ENCODE results near the gene CACNA2D3. TPM values are rescaled to one million over a fixed set of nuclear protein-coding genes. Genes with fewer than 3 reads are reported as not detected.

CACNA2D3 gene
- total RNA-seq, 1 donor from 2014 or later = 0.70 TPM

GRCh38 chr3:54681706-54682105, 559.4 kb downstream of the CACNA2D3 start:
- Mint-ChIP-seq H3K27me3 (ENCODE audit: low read depth, unreplicated experiment) (no peaks in the 10 kb centered on the region), H3K27ac (ENCODE audit: unreplicated experiment) (no peak overlapping the region), H3K4me1 (ENCODE audit: low read depth, unreplicated experiment) (no peaks in the 10 kb centered on the region), H3K36me3 (ENCODE audit: low read depth, unreplicated experiment) (no peaks in the 10 kb centered on the region), H3K4me3 (ENCODE audit: unreplicated experiment) (no peak overlapping the region), H3K9me3 (ENCODE audit: unreplicated experiment) (peaks cover 4% of the 10 kb centered on the region)
- H3K27me3 ChIP-seq (ENCODE audit: insufficient read depth, low read length) = no peaks in the 10 kb centered on the region
- no peak overlapping the region for H3K27ac ChIP-seq (ENCODE audit: low read depth, low read length)
- H3K79me2 ChIP-seq (ENCODE audit: insufficient read depth, low read length) = no peaks in the 10 kb centered on the region
- H2AFZ ChIP-seq (ENCODE audit: low read depth, low read length) = no peak overlapping the region
- no peak for FAIRE-seq
- no peaks in the 10 kb centered on the region for H3K36me3 ChIP-seq (ENCODE audit: insufficient read depth, low read length)
- H3K9ac ChIP-seq (ENCODE audit: low read length) = no peak overlapping the region
- H3K9me3 ChIP-seq (ENCODE audit: insufficient read depth, low read depth, low read length) = no peaks in the 10 kb centered on the region
- H3K4me1 ChIP-seq (ENCODE audit: insufficient read depth, low read length) = no peaks in the 10 kb centered on the region
- no peak for DNase-seq (ENCODE audit: low read depth)
- H3K4me3 ChIP-seq (ENCODE audit: insufficient read depth, low read depth, low read length) = no peak overlapping the region
- TF ChIP-seq CTCF (IDR thresholded peaks at IDR 0.05; ENCODE audit: insufficient read depth, low read depth, low read length) (no peak), EZH2 (IDR thresholded peaks at IDR 0.05; ENCODE audit: insufficient read depth, low read length) (no peak)
- no peaks in the 10 kb centered on the region for H4K20me1 ChIP-seq (ENCODE audit: insufficient read depth, low read length)
- H3K4me2 ChIP-seq (ENCODE audit: low read length) = no peak overlapping the region

- no peak overlapping the region for H3K27ac Mint-ChIP-seq (ENCODE audit: unreplicated experiment)
Observed at GRCh38 chr3:54685213-54685612, 562.9 kb downstream of the CACNA2D3 start.

More at GRCh38 chr3:54685213-54685612, 562.9 kb downstream of the CACNA2D3 start:
- DNase-seq (ENCODE audit: low read depth) (no peak), FAIRE-seq (no peak)
- Histone ChIP-seq H3K4me2 (ENCODE audit: low read length) (no peak overlapping the region), H3K4me3 (ENCODE audit: insufficient read depth, low read depth, low read length) (no peak overlapping the region), H3K36me3 (ENCODE audit: insufficient read depth, low read length) (no peaks in the 10 kb centered on the region), H4K20me1 (ENCODE audit: insufficient read depth, low read length) (no peaks in the 10 kb centered on the region), H3K9ac (ENCODE audit: low read length) (no peak overlapping the region), H2AFZ (ENCODE audit: low read depth, low read length) (no peak overlapping the region), H3K4me1 (ENCODE audit: insufficient read depth, low read length) (no peaks in the 10 kb centered on the region), H3K27me3 (ENCODE audit: insufficient read depth, low read length) (no peaks in the 10 kb centered on the region), H3K9me3 (ENCODE audit: insufficient read depth, low read depth, low read length) (no peaks in the 10 kb centered on the region), H3K27ac (ENCODE audit: low read depth, low read length) (no peak overlapping the region), H3K79me2 (ENCODE audit: insufficient read depth, low read length) (no peaks in the 10 kb centered on the region)
- peaks cover 3% of the 10 kb centered on the region for H3K9me3 Mint-ChIP-seq (ENCODE audit: unreplicated experiment)
- TF ChIP-seq CTCF (IDR thresholded peaks at IDR 0.05; ENCODE audit: insufficient read depth, low read depth, low read length) = no peak
- no peak for TF ChIP-seq EZH2 (IDR thresholded peaks at IDR 0.05; ENCODE audit: insufficient read depth, low read length)
- no peak overlapping the region for H3K4me3 Mint-ChIP-seq (ENCODE audit: unreplicated experiment)
- no peaks in the 10 kb centered on the region for H3K4me1 Mint-ChIP-seq (ENCODE audit: low read depth, unreplicated experiment)
- no peaks in the 10 kb centered on the region for H3K36me3 Mint-ChIP-seq (ENCODE audit: low read depth, unreplicated experiment)
- H3K27me3 Mint-ChIP-seq (ENCODE audit: low read depth, unreplicated experiment) = no peaks in the 10 kb centered on the region
